HCT116 (cell line): ENCODE measurements around the gene WFDC10A. TPM values are rescaled to one million over a fixed set of nuclear protein-coding genes. Genes with fewer than 3 reads are reported as not detected.

Source experiments
- ATAC-seq: fragments of 200-7000 bp; cut with Tn5 transposase; 2 replicates; pipeline ENCODE4 v1.9.1; 2020; ENCODE audit warnings: mild to moderate bottlenecking, moderate library complexity
- BruUV-seq: library from RNA; stranded (reverse); fragments of 400-500 nt; replicated peaks from 2 replicates; lab custom pipeline; 2021; lab: Mats Ljungman, UMichigan
- CTCF ChIA-PET: fragments of 300-600 bp; sonication (Branson Sonifier 250); formaldehyde crosslinking; loops from one replicate; lab custom pipeline; 2021; ENCODE audit warnings: antibody characterized with exemption; lab: Charles Lee
- POLR2A ChIA-PET: fragments of 300-600, 350-600 bp; sonication (Branson Sonifier 250); formaldehyde crosslinking; loops from one replicate; lab custom pipeline; 2021; ENCODE audit warnings: antibody characterized with exemption; lab: Charles Lee
- RAD21 ChIA-PET, 2 experiments: fragments of 300-600 bp; sonication (Branson Sonifier 250); formaldehyde crosslinking; loops; one replicate each; lab custom pipeline; 2023; ENCODE audit warnings: low total read pairs in 2 of 2; ENCODE audit not compliant: uncharacterized antibody in 2 of 2, unreplicated experiment in 2 of 2, low non-redundant PET in 1 of 2; lab: Charles Lee
- DNase-seq: peaks from one replicate; pipeline ENCODE4 v3.0.0-alpha.2; 2010; ENCODE audit warnings: low read depth, low spot score
- H2AFZ ChIP-seq: fragments of 200-600 bp; shearing (Covaris generic), sonication (generic); 2 replicates; pipeline ENCODE4 v1.6.1; 2017; ENCODE audit warnings: low read depth, mixed run types, mixed read lengths, antibody characterized with exemption, low read length; ENCODE audit not compliant: poor library complexity, severe bottlenecking
- H3K27ac ChIP-seq: 2 replicates; pipeline ENCODE4 v1.5.1; 2012; ENCODE audit warnings: low read depth, low read length
- H3K27me3 ChIP-seq: fragments of 200-600 bp; sonication (generic); 2 replicates; pipeline ENCODE4 v1.6.1; 2016; ENCODE audit warnings: mixed run types, low read length, mixed read lengths; ENCODE audit not compliant: insufficient read depth
- H3K36me3 ChIP-seq, 2 experiments: fragments of 200-500 bp in 1 of 2; fragments of 200-600 bp in 1 of 2; sonication (Bioruptor generic) in 1 of 2; sonication (generic) in 1 of 2; 2 replicates each; pipeline versions ENCODE4 v1.5.1 to v1.6.1; 2014 to 2016; ENCODE audit warnings: low read length in 2 of 2, inconsistent platforms in 1 of 2, mixed read lengths in 1 of 2, mixed run types in 1 of 2; ENCODE audit not compliant: insufficient read depth in 2 of 2, control insufficient read depth in 1 of 2
- H3K4me1 ChIP-seq, 2 experiments: fragments of 200-600 bp in 1 of 2; sonication (generic) in 1 of 2; 2 replicates each; pipeline versions ENCODE4 v1.5.1 to v1.6.1; 2012 to 2017; ENCODE audit warnings: low read length in 2 of 2, inconsistent platforms in 1 of 2, mild to moderate bottlenecking in 1 of 2, mixed read lengths in 1 of 2, mixed run types in 1 of 2, moderate library complexity in 1 of 2; ENCODE audit not compliant: insufficient read depth in 2 of 2, control insufficient read depth in 1 of 2
- H3K4me2 ChIP-seq: fragments of 200-600 bp; sonication (generic); 2 replicates; pipeline ENCODE4 v1.6.1; 2017; ENCODE audit warnings: mixed run types, low read length, mixed read lengths
- H3K4me3 ChIP-seq, 2 experiments: fragments of 200-600 bp in 1 of 2; sonication (generic) in 1 of 2; replicated peaks in 1 of 2; 2 replicates each; pipeline ENCODE4 v1.5.1; 2011 to 2016; ENCODE audit warnings: low read length in 2 of 2, control low read depth in 1 of 2, low read depth in 1 of 2, mild to moderate bottlenecking in 1 of 2, mixed read lengths in 1 of 2, mixed run types in 1 of 2
- H3K79me2 ChIP-seq: fragments of 200-600 bp; sonication (generic); 2 replicates; pipeline ENCODE4 v1.6.1; 2017; ENCODE audit warnings: mild to moderate bottlenecking, mixed run types, low read length, moderate library complexity, mixed read lengths; ENCODE audit not compliant: insufficient read depth
- H3K9ac ChIP-seq: fragments of 200-600 bp; sonication (generic); 2 replicates; pipeline ENCODE4 v1.6.1; 2016; ENCODE audit warnings: low read length, mixed read lengths
- H3K9me2 ChIP-seq: fragments of 200-600 bp; sonication (generic), shearing (Covaris generic); 2 replicates; pipeline ENCODE4 v1.6.1; 2017; ENCODE audit warnings: mixed run types, mild to moderate bottlenecking, moderate library complexity; ENCODE audit not compliant: insufficient read depth
- H3K9me3 ChIP-seq, 2 experiments: fragments of 200-500 bp in 1 of 2; fragments of 200-600 bp in 1 of 2; sonication (Bioruptor generic) in 1 of 2; sonication (generic) in 1 of 2; 2 replicates each; pipeline ENCODE4 v1.6.1; 2014 to 2017; ENCODE audit warnings: low read length in 2 of 2, mixed read lengths in 2 of 2, inconsistent platforms in 1 of 2, low read depth in 1 of 2, mild to moderate bottlenecking in 1 of 2, mixed run types in 1 of 2, moderate library complexity in 1 of 2; ENCODE audit not compliant: control insufficient read depth in 1 of 2, insufficient read depth in 1 of 2
- H4K20me1 ChIP-seq: fragments of 200-600 bp; sonication (generic), shearing (Covaris generic); 2 replicates; pipeline ENCODE4 v1.6.1; 2017; ENCODE audit warnings: mixed run types, mild to moderate bottlenecking, moderate library complexity; ENCODE audit not compliant: insufficient read depth
- ATF3 ChIP-seq: IDR thresholded peaks from 2 replicates; pipeline ENCODE4 v1.6.1; 2012
- CBX3 ChIP-seq: IDR thresholded peaks from 2 replicates; pipeline ENCODE4 v1.6.1; 2012; ENCODE audit warnings: low read depth
- CEBPB ChIP-seq: IDR thresholded peaks from 2 replicates; pipeline ENCODE4 v1.6.1; 2012; ENCODE audit warnings: low read depth
- CTCF ChIP-seq, 3 experiments: fragments of 200-600 bp in 1 of 3; sonication (generic) in 1 of 3; IDR thresholded peaks in 2 of 3; conservative IDR thresholded peaks in 1 of 3; 2 replicates each; pipeline ENCODE4 v1.5.1; 2012 to 2017; ENCODE audit warnings: low read depth in 2 of 3, low read length in 2 of 3, antibody characterized with exemption in 1 of 3, borderline replicate concordance in 1 of 3, control low read depth in 1 of 3, mild to moderate bottlenecking in 1 of 3, mixed read lengths in 1 of 3, mixed run types in 1 of 3, moderate library complexity in 1 of 3; ENCODE audit not compliant: insufficient read depth in 1 of 3
- EGR1 ChIP-seq: IDR thresholded peaks from 2 replicates; pipeline ENCODE4 v1.6.1; 2012; ENCODE audit warnings: low read depth
- ELF1 ChIP-seq: IDR thresholded peaks from 2 replicates; pipeline ENCODE4 v1.6.1; 2012; ENCODE audit warnings: low read depth, borderline replicate concordance
- EZH2phosphoT487 ChIP-seq: fragments of 200-600 bp; IDR thresholded peaks from 2 replicates; pipeline ENCODE4 v1.6.1; 2018; ENCODE audit warnings: antibody characterized with exemption, borderline replicate concordance
- FOSL1 ChIP-seq: IDR thresholded peaks from 2 replicates; pipeline ENCODE4 v1.6.1; 2012; ENCODE audit warnings: low read depth
- MAX ChIP-seq: IDR thresholded peaks from 2 replicates; pipeline ENCODE4 v1.6.1; 2012
- POLR2A ChIP-seq: IDR thresholded peaks from 2 replicates; pipeline ENCODE4 v1.7.0; 2011; ENCODE audit warnings: borderline replicate concordance; ENCODE audit not compliant: insufficient read depth, insufficient read length; ENCODE audit errors: extremely low read depth
- POLR2AphosphoS5 ChIP-seq: IDR thresholded peaks from 2 replicates; pipeline ENCODE4 v1.6.1; 2011; ENCODE audit warnings: mild to moderate bottlenecking, low read depth, low read length, moderate library complexity
- SP1 ChIP-seq: IDR thresholded peaks from 2 replicates; pipeline ENCODE4 v1.6.1; 2012; ENCODE audit warnings: low read depth
- SRF ChIP-seq: IDR thresholded peaks from 2 replicates; pipeline ENCODE4 v1.6.1; 2012; ENCODE audit warnings: low read depth
- YY1 ChIP-seq: IDR thresholded peaks from 2 replicates; pipeline ENCODE4 v1.6.1; 2011; ENCODE audit warnings: low read length, low read depth, moderate library complexity, mild to moderate bottlenecking; ENCODE audit not compliant: insufficient replicate concordance; ENCODE audit errors: extremely low read depth
- ZBTB33 ChIP-seq: IDR thresholded peaks from 2 replicates; pipeline ENCODE4 v1.6.1; 2011; ENCODE audit warnings: mild to moderate bottlenecking, low read length, moderate library complexity; ENCODE audit not compliant: insufficient replicate concordance; ENCODE audit errors: extremely low read depth
- ZFX ChIP-seq: fragments of 450-650 bp; IDR thresholded peaks from 2 replicates; pipeline ENCODE4 v1.6.1; 2017
- ZNF274 ChIP-seq: fragments of 200-500 bp; sonication (Bioruptor generic); IDR thresholded peaks from 2 replicates; pipeline ENCODE4 v1.6.1; 2014; ENCODE audit warnings: mild to moderate bottlenecking, low read depth, low read length, inconsistent platforms
- intact Hi-C: fragments of 100-400 bp; cut with micrococcal nuclease; formaldehyde crosslinking; loops from 2 replicates; pipeline ENCODE4 v1.10.0; 2022
- total RNA-seq: library from RNA; stranded (reverse); gene quantifications from one replicate; pipeline ENCODE4 v1.2.1, GENCODE V29; 2021; ENCODE audit not compliant: unreplicated experiment

The WFDC10A gene
- total RNA-seq, 1 experiment from 2014 or later = 0.47 TPM

- DNase-seq = no peak
- H2AFZ ChIP-seq = peak overlapping the region; percentile 2
- no peaks in the 10 kb centered on the region for H3K79me2 ChIP-seq
- no peak overlapping the region for H3K4me2 ChIP-seq
- no peak overlapping the region for H3K9ac ChIP-seq
- CTCF ChIA-PET = interaction anchor here (1.7 kb wide), 1 partner anchor 17 kb away, joined by 6 read pairs; the partner anchor contains the start of gene WFDC10A
- intact Hi-C loops = no loop called here
- RAD21 ChIA-PET = no interaction called here
- no peaks in the 10 kb centered on the region for H3K27me3 ChIP-seq
- H3K36me3 ChIP-seq = no peaks in the 10 kb centered on the region
- H4K20me1 ChIP-seq = no peaks in the 10 kb centered on the region
- H3K4me3 ChIP-seq = no peak overlapping the region
- no TSS peak for BruUV-seq
- no peak overlapping the region for H3K27ac ChIP-seq
- H3K9me3 ChIP-seq = peaks cover 2 to 5% of the 10 kb centered on the region in 2 experiments; a peak in 2 of 4 replicates
- no peak for TF ChIP-seq CBX3
- no peak for TF ChIP-seq POLR2AphosphoS5
- TF ChIP-seq CTCF (IDR thresholded peaks at IDR 0.05 in 2 of 3, conservative IDR thresholded peaks at IDR 0.05 in 1 of 3; ENCODE audit: borderline replicate concordance in 1 of 3, insufficient read depth in 1 of 3, low read depth in 2 of 3, low read length in 2 of 3) = no peak
- TF ChIP-seq EGR1 = no peak
- TF ChIP-seq ELF1 = no peak
- TF ChIP-seq POLR2A = no peak
- no peak for TF ChIP-seq CEBPB
- no peak for TF ChIP-seq SRF
- no peak for TF ChIP-seq SP1
- TF ChIP-seq YY1 = no peak
- no peak for TF ChIP-seq ZFX
- no peak for TF ChIP-seq FOSL1
- no peak for TF ChIP-seq ZNF274
- TF ChIP-seq ZBTB33 = no peak
- TF ChIP-seq EZH2phosphoT487 = no peak
- no peak for TF ChIP-seq ATF3
- no peak for TF ChIP-seq MAX
- H3K9me2 ChIP-seq = no peaks in the 10 kb centered on the region
- H3K4me1 ChIP-seq = peaks cover 5 to 19% of the 10 kb centered on the region in 2 experiments; a peak in 3 of 4 replicates
- ATAC-seq = no peak
- POLR2A ChIA-PET = no interaction called here
These were observed 17.2 kb upstream of the WFDC10A start for GRCh38 chr20:45612314-45612713.
